ENCODE data around the gene ATF4.

ATF4 gene

GRCh38 chr22:39475902-39476301 lies 44.5 kb upstream of the ATF4 start:
- no peak for DNase-seq (ENCODE audit: low read depth in 1 of 2, low spot score in 1 of 2)
- Histone ChIP-seq H3K27ac (replicated peaks) (no peak overlapping the region), H3K4me3 (replicated peaks; ENCODE audit: insufficient read depth, low read length) (no peak overlapping the region), H3K27me3 (ENCODE audit: insufficient read depth, poor library complexity, severe bottlenecking) (no peaks in the 10 kb centered on the region)
- TF ChIP-seq POLR2AphosphoS5 (IDR thresholded peaks at IDR 0.05; ENCODE audit: low read depth), result no peak
- no peak for TF ChIP-seq CTCF (IDR thresholded peaks at IDR 0.05; ENCODE audit: insufficient read depth, low read length)
- no peak for TF ChIP-seq REST (IDR thresholded peaks at IDR 0.05; ENCODE audit: insufficient replicate concordance, low read depth)
- TF ChIP-seq SPI1 (IDR thresholded peaks at IDR 0.05; ENCODE audit: borderline replicate concordance, low read depth), result no peak
- TF ChIP-seq GABPA (IDR thresholded peaks at IDR 0.05; ENCODE audit: low read depth), result no peak

- Histone ChIP-seq H3K27ac (replicated peaks) (no peak overlapping the region), H3K4me3 (replicated peaks; ENCODE audit: insufficient read depth, low read length) (no peak overlapping the region), H3K27me3 (ENCODE audit: insufficient read depth, poor library complexity, severe bottlenecking) (no peaks in the 10 kb centered on the region)
- TF ChIP-seq REST (IDR thresholded peaks at IDR 0.05; ENCODE audit: insufficient replicate concordance, low read depth), result no peak
- DNase-seq (ENCODE audit: low read depth in 1 of 2, low spot score in 1 of 2), result no peak
These were observed 43.7 kb upstream of the ATF4 start for GRCh38 chr22:39476664-39477063.

- TF ChIP-seq REST (IDR thresholded peaks at IDR 0.05; ENCODE audit: insufficient replicate concordance, low read depth) (no peak), SPI1 (IDR thresholded peaks at IDR 0.05; ENCODE audit: borderline replicate concordance, low read depth) (no peak), GABPA (IDR thresholded peaks at IDR 0.05; ENCODE audit: low read depth) (no peak), CTCF (IDR thresholded peaks at IDR 0.05; ENCODE audit: insufficient read depth, low read length) (no peak), POLR2AphosphoS5 (IDR thresholded peaks at IDR 0.05; ENCODE audit: low read depth) (no peak)
- Histone ChIP-seq H3K27me3 (ENCODE audit: insufficient read depth, poor library complexity, severe bottlenecking) (no peaks in the 10 kb centered on the region), H3K27ac (replicated peaks) (no peak overlapping the region), H3K4me3 (replicated peaks; ENCODE audit: insufficient read depth, low read length) (no peak overlapping the region)
- DNase-seq (ENCODE audit: low read depth in 1 of 2, low spot score in 1 of 2), result no peak
These were observed 42.8 kb upstream of the ATF4 start for GRCh38 chr22:39477542-39477941.

GRCh38 chr22:39478441-39478850 lies 41.9 kb upstream of the ATF4 start:
- H3K27ac ChIP-seq (replicated peaks), result no peak overlapping the region
- H3K4me3 ChIP-seq (replicated peaks; ENCODE audit: insufficient read depth, low read length), result no peak overlapping the region
- H3K27me3 ChIP-seq (ENCODE audit: insufficient read depth, poor library complexity, severe bottlenecking), result no peaks in the 10 kb centered on the region
- no peak for DNase-seq (ENCODE audit: low read depth in 1 of 2, low spot score in 1 of 2)
- no peak for TF ChIP-seq POLR2AphosphoS5 (IDR thresholded peaks at IDR 0.05; ENCODE audit: low read depth)
- TF ChIP-seq SPI1 (IDR thresholded peaks at IDR 0.05; ENCODE audit: borderline replicate concordance, low read depth), result no peak
- no peak for TF ChIP-seq CTCF (IDR thresholded peaks at IDR 0.05; ENCODE audit: insufficient read depth, low read length)
- TF ChIP-seq GABPA (IDR thresholded peaks at IDR 0.05; ENCODE audit: low read depth), result no peak
- TF ChIP-seq REST (IDR thresholded peaks at IDR 0.05; ENCODE audit: insufficient replicate concordance, low read depth), result peak; percentile 97
